H9 (cell line): ENCODE data around the gene ABHD17C. TPM values are rescaled to one million over a fixed set of nuclear protein-coding genes. Genes with fewer than 3 reads are reported as not detected.

ENCODE experiments used
- DNase-seq: peaks from one replicate; pipeline ENCODE4 v3.0.0-alpha.2; 2017
- H2AFZ ChIP-seq: one replicate; pipeline ENCODE4 v1.6.1; 2013; ENCODE audit warnings: mild to moderate bottlenecking, low read length, control low read depth, moderate library complexity
- H2AK5ac ChIP-seq: 2 replicates; pipeline ENCODE4 v1.6.1; 2013; ENCODE audit warnings: low read length, control low read depth, mixed read lengths; ENCODE audit not compliant: insufficient read length
- H2BK120ac ChIP-seq: one replicate; pipeline ENCODE4 v1.6.1; 2013; ENCODE audit warnings: low read depth, mild to moderate bottlenecking, low read length, control low read depth, inconsistent platforms; ENCODE audit not compliant: poor library complexity, severe bottlenecking
- H2BK12ac ChIP-seq: 2 replicates; pipeline ENCODE4 v1.6.1; 2013; ENCODE audit warnings: low read length, control low read depth, mixed read lengths, low read depth; ENCODE audit not compliant: insufficient read length
- H2BK15ac ChIP-seq: 2 replicates; pipeline ENCODE4 v1.6.1; 2013; ENCODE audit warnings: low read depth, low read length, control low read depth
- H2BK20ac ChIP-seq: one replicate; pipeline ENCODE4 v1.6.1; 2013; ENCODE audit warnings: low read depth, mild to moderate bottlenecking, low read length, control low read depth, inconsistent platforms; ENCODE audit not compliant: poor library complexity, severe bottlenecking
- H2BK5ac ChIP-seq: 2 replicates; pipeline ENCODE4 v1.6.1; 2013; ENCODE audit warnings: low read length, control low read depth, mixed read lengths; ENCODE audit not compliant: insufficient read length
- H3K14ac ChIP-seq: 2 replicates; pipeline ENCODE4 v1.6.1; 2013; ENCODE audit warnings: low read length, control low read depth; ENCODE audit not compliant: insufficient read depth
- H3K18ac ChIP-seq: 2 replicates; pipeline ENCODE4 v1.6.1; 2013; ENCODE audit warnings: low read depth, mild to moderate bottlenecking, mixed read lengths, low read length, control low read depth; ENCODE audit not compliant: insufficient read length
- H3K23ac ChIP-seq: 2 replicates; pipeline ENCODE4 v1.6.1; 2013; ENCODE audit warnings: low read length, control low read depth, mixed read lengths, low read depth; ENCODE audit not compliant: insufficient read length
- H3K23me2 ChIP-seq: 2 replicates; pipeline ENCODE4 v1.6.1; 2013; ENCODE audit warnings: low read depth, mild to moderate bottlenecking, mixed read lengths, low read length, control low read depth; ENCODE audit not compliant: insufficient read length, poor library complexity, severe bottlenecking
- H3K27ac ChIP-seq: 2 replicates; pipeline ENCODE4 v1.5.1; 2013; ENCODE audit warnings: low read length, control low read depth, mixed read lengths, low read depth; ENCODE audit not compliant: insufficient read length
- H3K27me3 ChIP-seq: 2 replicates; pipeline ENCODE4 v1.6.1; 2013; ENCODE audit warnings: low read length, control low read depth, inconsistent platforms; ENCODE audit not compliant: insufficient read depth
- H3K4ac ChIP-seq: 2 replicates; pipeline ENCODE4 v1.6.1; 2013; ENCODE audit warnings: low read depth, mild to moderate bottlenecking, control low read depth, inconsistent platforms, low read length, moderate library complexity
- H3K4me1 ChIP-seq: 2 replicates; pipeline ENCODE4 v1.6.1; 2013; ENCODE audit warnings: low read length, control low read depth, inconsistent platforms; ENCODE audit not compliant: insufficient read depth
- H3K4me2 ChIP-seq: 2 replicates; pipeline ENCODE4 v1.6.1; 2013; ENCODE audit warnings: low read length, control low read depth, mixed read lengths; ENCODE audit not compliant: insufficient read length, insufficient read depth
- H3K56ac ChIP-seq: 2 replicates; pipeline ENCODE4 v1.6.1; 2013; ENCODE audit warnings: low read depth, mild to moderate bottlenecking, mixed read lengths, low read length, control low read depth; ENCODE audit not compliant: insufficient read length
- H3K79me1 ChIP-seq: 2 replicates; pipeline ENCODE4 v1.6.1; 2013; ENCODE audit warnings: low read depth, mild to moderate bottlenecking, moderate library complexity, low read length, control low read depth, inconsistent platforms; ENCODE audit not compliant: insufficient read depth, poor library complexity, severe bottlenecking
- H3K79me2 ChIP-seq: 2 replicates; pipeline ENCODE4 v1.6.1; 2013; ENCODE audit warnings: low read length, control low read depth, inconsistent platforms; ENCODE audit not compliant: insufficient read depth
- H3K9ac ChIP-seq: 2 replicates; pipeline ENCODE4 v1.6.1; 2013; ENCODE audit warnings: low read length, control low read depth, mixed read lengths; ENCODE audit not compliant: insufficient read length; ENCODE audit errors: extremely low read depth
- H3K9me3 ChIP-seq: one replicate; pipeline ENCODE4 v1.6.1; 2013; ENCODE audit warnings: low read depth, low read length, inconsistent platforms; ENCODE audit not compliant: control insufficient read depth
- H3T11ph ChIP-seq: one replicate; pipeline ENCODE4 v1.6.1; 2013; ENCODE audit warnings: mild to moderate bottlenecking, low read length, control low read depth, inconsistent platforms
- H4K20me1 ChIP-seq: one replicate; pipeline ENCODE4 v1.6.1; 2013; ENCODE audit not compliant: control insufficient read depth, insufficient read length, insufficient read depth
- H4K5ac ChIP-seq: 2 replicates; pipeline ENCODE4 v1.6.1; 2013; ENCODE audit warnings: low read depth, mild to moderate bottlenecking, mixed read lengths, low read length, control low read depth; ENCODE audit not compliant: insufficient read length
- H4K8ac ChIP-seq: replicated peaks from 2 replicates; pipeline ENCODE4 v1.6.1; 2013; ENCODE audit warnings: low read length, control low read depth, mixed read lengths, low read depth; ENCODE audit not compliant: insufficient read length
- H4K91ac ChIP-seq: 2 replicates; pipeline ENCODE4 v1.6.1; 2013; ENCODE audit warnings: low read depth, mild to moderate bottlenecking, moderate library complexity, mixed read lengths, low read length, control low read depth; ENCODE audit not compliant: insufficient read length
- H3K27ac Mint-ChIP-seq, 3 experiments: 2 replicates in 2 of 3; 3 replicates in 1 of 3; pipeline ENCODE4 v1.8.0; 2020 to 2021; ENCODE audit warnings: mixed read lengths in 3 of 3, mild to moderate bottlenecking in 1 of 3, moderate library complexity in 1 of 3
- H3K27me3 Mint-ChIP-seq: 2 replicates; pipeline ENCODE4 v1.8.0; 2021; ENCODE audit warnings: low read depth, mild to moderate bottlenecking, moderate library complexity, mixed read lengths
- H3K36me3 Mint-ChIP-seq, 3 experiments: 2 replicates in 2 of 3; 3 replicates in 1 of 3; pipeline ENCODE4 v1.8.0; 2020 to 2021; ENCODE audit warnings: low read depth in 3 of 3, mixed read lengths in 3 of 3; ENCODE audit not compliant: insufficient read depth in 1 of 3
- H3K4me1 Mint-ChIP-seq, 2 experiments: 2 replicates each; pipeline ENCODE4 v1.8.0; 2020; ENCODE audit warnings: mixed read lengths in 2 of 2
- H3K4me3 Mint-ChIP-seq, 2 experiments: 2 replicates in 1 of 2; 3 replicates in 1 of 2; pipeline ENCODE4 v1.8.0; 2020 to 2021; ENCODE audit warnings: mild to moderate bottlenecking in 2 of 2, mixed read lengths in 2 of 2, moderate library complexity in 1 of 2
- H3K9me3 Mint-ChIP-seq, 2 experiments: 2 replicates in 1 of 2; 3 replicates in 1 of 2; pipeline ENCODE4 v1.8.0; 2020; ENCODE audit warnings: mild to moderate bottlenecking in 2 of 2, mixed read lengths in 2 of 2, moderate library complexity in 1 of 2
- WGBS: extraction: QIAGEN DNeasy Blood & Tissue Kit; methylation state at CpG from one replicate; pipeline ENCODE4 v1.1.7; 2013; ENCODE audit warnings: missing lambda C conversion rate, low lambda C conversion rate, mixed read lengths; ENCODE audit not compliant: insufficient read length; ENCODE audit errors: extremely low coverage; 5-methylcytosine and 5-hydroxymethylcytosine counted together
- total RNA-seq: library from RNA; stranded (reverse); gene quantifications from 2 replicates; pipeline ENCODE4 v1.2.1, GENCODE V29; 2021
- TF ChIP-seq, protein P1 (sequence below): fragments of 200-600 bp; sonication (generic); conservative IDR thresholded peaks from 3 replicates; pipeline ENCODE4 v1.8.0; 2021; ENCODE audit warnings: antibody characterized with exemption, mild to moderate bottlenecking

The ABHD17C gene
- total RNA-seq, 1 experiment from 2014 or later, result 21.5 TPM

DNA sequence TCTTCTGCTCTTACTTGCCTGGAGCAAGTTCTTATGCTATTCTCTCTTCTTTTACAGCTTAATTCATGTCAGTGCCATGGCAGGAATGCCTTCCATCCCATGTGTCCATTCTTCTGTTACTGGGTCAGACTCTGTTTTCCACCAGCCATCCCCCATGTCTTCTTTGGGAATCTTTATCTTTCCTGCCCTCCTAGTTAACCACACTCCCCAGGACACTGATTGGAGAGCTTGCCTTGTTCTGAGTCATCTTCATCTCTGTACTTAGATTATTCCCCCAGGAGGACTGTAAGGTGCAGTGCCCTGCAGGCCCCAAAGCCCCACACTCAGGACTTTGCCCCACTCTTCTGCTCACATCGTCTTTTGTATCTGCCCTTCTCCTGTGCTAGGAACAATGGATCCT, 3.6 kb downstream of the ABHD17C start:
- TF ChIP-seq, protein P1, sequence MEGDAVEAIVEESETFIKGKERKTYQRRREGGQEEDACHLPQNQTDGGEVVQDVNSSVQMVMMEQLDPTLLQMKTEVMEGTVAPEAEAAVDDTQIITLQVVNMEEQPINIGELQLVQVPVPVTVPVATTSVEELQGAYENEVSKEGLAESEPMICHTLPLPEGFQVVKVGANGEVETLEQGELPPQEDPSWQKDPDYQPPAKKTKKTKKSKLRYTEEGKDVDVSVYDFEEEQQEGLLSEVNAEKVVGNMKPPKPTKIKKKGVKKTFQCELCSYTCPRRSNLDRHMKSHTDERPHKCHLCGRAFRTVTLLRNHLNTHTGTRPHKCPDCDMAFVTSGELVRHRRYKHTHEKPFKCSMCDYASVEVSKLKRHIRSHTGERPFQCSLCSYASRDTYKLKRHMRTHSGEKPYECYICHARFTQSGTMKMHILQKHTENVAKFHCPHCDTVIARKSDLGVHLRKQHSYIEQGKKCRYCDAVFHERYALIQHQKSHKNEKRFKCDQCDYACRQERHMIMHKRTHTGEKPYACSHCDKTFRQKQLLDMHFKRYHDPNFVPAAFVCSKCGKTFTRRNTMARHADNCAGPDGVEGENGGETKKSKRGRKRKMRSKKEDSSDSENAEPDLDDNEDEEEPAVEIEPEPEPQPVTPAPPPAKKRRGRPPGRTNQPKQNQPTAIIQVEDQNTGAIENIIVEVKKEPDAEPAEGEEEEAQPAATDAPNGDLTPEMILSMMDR, result no peak
- H2AFZ ChIP-seq, result no peak overlapping the region
- no peak overlapping the region for H3K27ac ChIP-seq
- H4K8ac ChIP-seq, result no peak overlapping the region
- H3K18ac ChIP-seq, result no peak overlapping the region
- H3K4me3 Mint-ChIP-seq, result no peak overlapping the region
- no peak overlapping the region for H4K91ac ChIP-seq
- WGBS, result no CpG with 5 or more reads among the region's 1 CpG
- peaks cover 30 to 40% of the 10 kb centered on the region in 2 experiments for H3K4me1 Mint-ChIP-seq
- no peak overlapping the region for H3K23ac ChIP-seq
- no peaks in the 10 kb centered on the region for H3K79me1 ChIP-seq
- H4K20me1 ChIP-seq, result no peaks in the 10 kb centered on the region
- H2BK15ac ChIP-seq, result no peak overlapping the region
- no peak for DNase-seq
- H3K56ac ChIP-seq, result no peak overlapping the region
- no peak overlapping the region for H2AK5ac ChIP-seq
- peaks cover 7% of the 10 kb centered on the region; the same call in 1 of the 2 replicates for H3K79me2 ChIP-seq
- no peak overlapping the region for H2BK5ac ChIP-seq
- no peak overlapping the region for H2BK12ac ChIP-seq
- peaks cover 26% of the 10 kb centered on the region for H3K27me3 Mint-ChIP-seq
- peaks cover 2 to 18% (median 8%) of the 10 kb centered on the region in 3 experiments; a peak in 4 of 7 replicates for H3K36me3 Mint-ChIP-seq
- peaks cover 5% of the 10 kb centered on the region for H3K23me2 ChIP-seq
- no peak overlapping the region for H3T11ph ChIP-seq
- H3K27me3 ChIP-seq, result peaks cover 7% of the 10 kb centered on the region; the same call in 1 of the 2 replicates
- H2BK120ac ChIP-seq, result no peak overlapping the region
- H3K27ac Mint-ChIP-seq, result no peak overlapping the region; a peak in 1 of 7 replicates
- no peak overlapping the region for H3K4ac ChIP-seq
- no peaks in the 10 kb centered on the region for H3K9me3 ChIP-seq
- no peaks in the 10 kb centered on the region for H3K4me1 ChIP-seq
- H2BK20ac ChIP-seq, result no peak overlapping the region
- no peak overlapping the region for H4K5ac ChIP-seq
- H3K14ac ChIP-seq, result no peak overlapping the region
- no peaks in the 10 kb centered on the region for H3K9me3 Mint-ChIP-seq
- H3K9ac ChIP-seq, result no peak overlapping the region
- no peak overlapping the region for H3K4me2 ChIP-seq
